KMS-11 (cell line): ENCODE results near the gene PIWIL4.
A peak's percentile ranks its signal among the peaks of the same experiment; 100 is the strongest.

ENCODE experiments used
- H2AFZ ChIP-seq: fragments of 200-600 bp; sonication (generic); 2 replicates; pipeline ENCODE4 v1.6.1; 2016; ENCODE audit warnings: antibody characterized with exemption, mixed run types, low read depth
- H3K27ac ChIP-seq: fragments of 200-600 bp; sonication (generic); 2 replicates; pipeline ENCODE4 v1.6.1; 2016; ENCODE audit warnings: mild to moderate bottlenecking, mixed run types
- H3K27me3 ChIP-seq: fragments of 200-600 bp; sonication (generic); 2 replicates; pipeline ENCODE4 v1.6.1; 2017; ENCODE audit warnings: mild to moderate bottlenecking, low read depth, mixed run types, moderate library complexity; ENCODE audit not compliant: insufficient read depth
- H3K36me3 ChIP-seq: fragments of 200-600 bp; sonication (generic); 2 replicates; pipeline ENCODE4 v1.6.1; 2017; ENCODE audit warnings: mild to moderate bottlenecking, mixed run types; ENCODE audit not compliant: insufficient read depth
- H3K4me1 ChIP-seq: fragments of 200-600 bp; sonication (generic); 2 replicates; pipeline ENCODE4 v1.6.1; 2016; ENCODE audit warnings: mild to moderate bottlenecking, low read depth, mixed run types; ENCODE audit not compliant: poor library complexity, severe bottlenecking
- H3K4me2 ChIP-seq: fragments of 200-600 bp; sonication (generic); 2 replicates; pipeline ENCODE4 v1.7.0; 2016; ENCODE audit warnings: mild to moderate bottlenecking, mixed run types
- H3K4me3 ChIP-seq: fragments of 200-600 bp; sonication (generic); IDR thresholded peaks from 2 replicates; pipeline ENCODE4 v1.6.1; 2017; ENCODE audit warnings: low read depth, low read length, mixed read lengths; ENCODE audit not compliant: insufficient read depth
- H3K79me2 ChIP-seq: fragments of 200-600 bp; sonication (generic); 2 replicates; pipeline ENCODE4 v1.6.1; 2016; ENCODE audit warnings: low read depth, mixed run types; ENCODE audit not compliant: insufficient read depth
- H3K9ac ChIP-seq: fragments of 200-600 bp; sonication (generic); 2 replicates; pipeline ENCODE4 v1.6.1; 2016; ENCODE audit warnings: mild to moderate bottlenecking, mixed run types
- H4K20me1 ChIP-seq: fragments of 200-600 bp; sonication (generic); 2 replicates; pipeline ENCODE4 v1.6.1; 2016; ENCODE audit warnings: mild to moderate bottlenecking, mixed run types; ENCODE audit not compliant: insufficient read depth
- TF ChIP-seq, protein P1 (sequence below): fragments of 200-600 bp; sonication (generic); conservative IDR thresholded peaks from 2 replicates; pipeline ENCODE4 v1.6.1; 2017; ENCODE audit warnings: low read depth, mild to moderate bottlenecking, antibody characterized with exemption, low read length, moderate library complexity, mixed read lengths

PIWIL4 gene

DNA sequence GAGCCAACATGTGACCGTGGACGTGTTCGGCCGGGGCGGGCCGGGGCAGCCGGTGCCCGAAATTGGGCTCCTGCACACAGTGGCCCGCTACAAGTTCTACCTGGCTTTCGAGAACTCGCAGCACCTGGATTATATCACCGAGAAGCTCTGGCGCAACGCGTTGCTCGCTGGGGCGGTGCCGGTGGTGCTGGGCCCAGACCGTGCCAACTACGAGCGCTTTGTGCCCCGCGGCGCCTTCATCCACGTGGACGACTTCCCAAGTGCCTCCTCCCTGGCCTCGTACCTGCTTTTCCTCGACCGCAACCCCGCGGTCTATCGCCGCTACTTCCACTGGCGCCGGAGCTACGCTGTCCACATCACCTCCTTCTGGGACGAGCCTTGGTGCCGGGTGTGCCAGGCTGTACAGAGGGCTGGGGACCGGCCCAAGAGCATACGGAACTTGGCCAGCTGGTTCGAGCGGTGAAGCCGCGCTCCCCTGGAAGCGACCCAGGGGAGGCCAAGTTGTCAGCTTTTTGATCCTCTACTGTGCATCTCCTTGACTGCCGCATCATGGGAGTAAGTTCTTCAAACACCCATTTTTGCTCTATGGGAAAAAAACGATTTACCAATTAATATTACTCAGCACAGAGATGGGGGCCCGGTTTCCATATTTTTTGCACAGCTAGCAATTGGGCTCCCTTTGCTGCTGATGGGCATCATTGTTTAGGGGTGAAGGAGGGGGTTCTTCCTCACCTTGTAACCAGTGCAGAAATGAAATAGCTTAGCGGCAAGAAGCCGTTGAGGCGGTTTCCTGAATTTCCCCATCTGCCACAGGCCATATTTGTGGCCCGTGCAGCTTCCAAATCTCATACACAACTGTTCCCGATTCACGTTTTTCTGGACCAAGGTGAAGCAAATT is 21.7 kb upstream of the PIWIL4 start:
- Histone ChIP-seq H3K9ac (no peak overlapping the region), H3K4me3 (no peak overlapping the region), H3K4me1 (peaks cover 7% of the 10 kb centered on the region)

GRCh38 chr11:94546162-94546470 is 21.1 kb upstream of the PIWIL4 start:
- TF ChIP-seq, protein P1, sequence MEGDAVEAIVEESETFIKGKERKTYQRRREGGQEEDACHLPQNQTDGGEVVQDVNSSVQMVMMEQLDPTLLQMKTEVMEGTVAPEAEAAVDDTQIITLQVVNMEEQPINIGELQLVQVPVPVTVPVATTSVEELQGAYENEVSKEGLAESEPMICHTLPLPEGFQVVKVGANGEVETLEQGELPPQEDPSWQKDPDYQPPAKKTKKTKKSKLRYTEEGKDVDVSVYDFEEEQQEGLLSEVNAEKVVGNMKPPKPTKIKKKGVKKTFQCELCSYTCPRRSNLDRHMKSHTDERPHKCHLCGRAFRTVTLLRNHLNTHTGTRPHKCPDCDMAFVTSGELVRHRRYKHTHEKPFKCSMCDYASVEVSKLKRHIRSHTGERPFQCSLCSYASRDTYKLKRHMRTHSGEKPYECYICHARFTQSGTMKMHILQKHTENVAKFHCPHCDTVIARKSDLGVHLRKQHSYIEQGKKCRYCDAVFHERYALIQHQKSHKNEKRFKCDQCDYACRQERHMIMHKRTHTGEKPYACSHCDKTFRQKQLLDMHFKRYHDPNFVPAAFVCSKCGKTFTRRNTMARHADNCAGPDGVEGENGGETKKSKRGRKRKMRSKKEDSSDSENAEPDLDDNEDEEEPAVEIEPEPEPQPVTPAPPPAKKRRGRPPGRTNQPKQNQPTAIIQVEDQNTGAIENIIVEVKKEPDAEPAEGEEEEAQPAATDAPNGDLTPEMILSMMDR = no peak
- no peaks in the 10 kb centered on the region for H3K27me3 ChIP-seq

More for the DNA sequence above, 21.7 kb upstream of the PIWIL4 start:
- Histone ChIP-seq H3K36me3 (no peaks in the 10 kb centered on the region), H3K27me3 (no peaks in the 10 kb centered on the region), H3K27ac (no peak overlapping the region), H3K79me2 (no peaks in the 10 kb centered on the region), H3K4me2 (no peak overlapping the region), H2AFZ (no peak overlapping the region), H4K20me1 (no peaks in the 10 kb centered on the region)
- TF ChIP-seq, protein P1 = no peak

GRCh38 chr11:94546886-94547285 is 20.3 kb upstream of the PIWIL4 start:
- Histone ChIP-seq H3K27ac (no peak overlapping the region), H2AFZ (no peak overlapping the region), H3K79me2 (no peaks in the 10 kb centered on the region), H3K9ac (no peak overlapping the region), H3K4me2 (peak overlapping the region; percentile 13; the same call in 1 of the 2 replicates), H3K27me3 (no peaks in the 10 kb centered on the region), H3K36me3 (no peaks in the 10 kb centered on the region), H4K20me1 (no peaks in the 10 kb centered on the region), H3K4me1 (peaks cover 7% of the 10 kb centered on the region), H3K4me3 (no peak overlapping the region)
- TF ChIP-seq, protein P1 = no peak

More at GRCh38 chr11:94546162-94546470, 21.1 kb upstream of the PIWIL4 start:
- Histone ChIP-seq H4K20me1 (no peaks in the 10 kb centered on the region), H3K4me1 (peaks cover 7% of the 10 kb centered on the region), H3K36me3 (no peaks in the 10 kb centered on the region), H2AFZ (no peak overlapping the region), H3K9ac (no peak overlapping the region), H3K4me3 (no peak overlapping the region), H3K27ac (no peak overlapping the region), H3K4me2 (peak overlapping the region; percentile 13; the same call in 1 of the 2 replicates), H3K79me2 (no peaks in the 10 kb centered on the region)

- H2AFZ ChIP-seq = no peak overlapping the region
- H3K36me3 ChIP-seq = no peaks in the 10 kb centered on the region
- H3K9ac ChIP-seq = no peak overlapping the region
- H3K4me3 ChIP-seq = no peak overlapping the region
- H3K79me2 ChIP-seq = no peaks in the 10 kb centered on the region
- TF ChIP-seq, protein P1 = no peak
- no peak overlapping the region for H3K27ac ChIP-seq
- no peaks in the 10 kb centered on the region for H4K20me1 ChIP-seq
- no peak overlapping the region for H3K4me2 ChIP-seq
- H3K4me1 ChIP-seq = no peaks in the 10 kb centered on the region
- H3K27me3 ChIP-seq = no peaks in the 10 kb centered on the region
Observed at GRCh38 chr11:94549146-94549545, 18.0 kb upstream of the PIWIL4 start.
